NOMO-1 treated with DMSO at 0.1 percent for 48 hours (cell line): ENCODE data around the gene SLC24A3.

ENCODE experiments used
- DNase-seq: peaks from one replicate; lab custom pipeline; 2025; ENCODE audit not compliant: unreplicated experiment; lab: John Stamatoyannopoulos, UW

The SLC24A3 gene

GRCh38 chr20:19693508-19693907 is 481.1 kb downstream of the SLC24A3 start:
- DNase-seq = no peak

GRCh38 chr20:19695081-19695480 is 482.6 kb downstream of the SLC24A3 start:
- peak; percentile 33 for DNase-seq

GRCh38 chr20:19696620-19697019 is 484.2 kb downstream of the SLC24A3 start:
- no peak for DNase-seq

GRCh38 chr20:19697415-19697814 is 485.0 kb downstream of the SLC24A3 start:
- no peak for DNase-seq

- no peak for DNase-seq
Observed at GRCh38 chr20:19699180-19699971, 486.9 kb downstream of the SLC24A3 start.

- DNase-seq = peak; percentile 93
Observed at GRCh38 chr20:19701429-19701828, 489.0 kb downstream of the SLC24A3 start.

- peak; percentile 94 for DNase-seq
Observed at GRCh38 chr20:19706463-19706862, 494.0 kb downstream of the SLC24A3 start.

- DNase-seq = no peak
Observed at GRCh38 chr20:19709635-19710335, 497.3 kb downstream of the SLC24A3 start.

GRCh38 chr20:19710336-19711120 is 498.1 kb downstream of the SLC24A3 start:
- no peak for DNase-seq

- DNase-seq = no peak
Observed at GRCh38 chr20:19711126-19711525, 498.7 kb downstream of the SLC24A3 start.

GRCh38 chr20:19712721-19713260 is 500.3 kb downstream of the SLC24A3 start:
- no peak for DNase-seq

- DNase-seq = no peak
Observed at GRCh38 chr20:19713822-19714578, 501.6 kb downstream of the SLC24A3 start.

GRCh38 chr20:19714579-19714840 is 502.1 kb downstream of the SLC24A3 start:
- no peak for DNase-seq

- DNase-seq = no peak
Observed at GRCh38 chr20:19715986-19716385, 503.5 kb downstream of the SLC24A3 start.

- no peak for DNase-seq
Observed at GRCh38 chr20:19718880-19719279, 506.4 kb downstream of the SLC24A3 start.

GRCh38 chr20:19720991-19721390 is 508.5 kb downstream of the SLC24A3 start:
- DNase-seq = no peak

- DNase-seq = no peak
Observed at GRCh38 chr20:19723051-19723450, 510.6 kb downstream of the SLC24A3 start.

- no peak for DNase-seq
Observed at GRCh38 chr20:19723813-19724430, 511.5 kb downstream of the SLC24A3 start.

GRCh38 chr20:19725373-19725772 is 512.9 kb downstream of the SLC24A3 start:
- no peak for DNase-seq

- DNase-seq = peak; percentile 64
Observed at GRCh38 chr20:19725814-19726525, 513.5 kb downstream of the SLC24A3 start.
